ENCODE results near the gene SPTBN4.

SPTBN4 gene

GRCh38 chr19:40443131-40443999, 23.4 kb upstream of the SPTBN4 start (continued):
- TF ChIP-seq ZNF610 (tag by site-specific recombination; IDR thresholded peaks at IDR 0.05; ENCODE audit: borderline replicate concordance) = peak; percentile 87
- peak; percentile 75 for TF ChIP-seq ZNF843 (tag by site-specific recombination; IDR thresholded peaks at IDR 0.05)
- no peak for TF ChIP-seq BCL6B (tag by site-specific recombination; IDR thresholded peaks at IDR 0.05)
- no peak for TF ChIP-seq ZNF654 (tag by site-specific recombination; IDR thresholded peaks at IDR 0.05; ENCODE audit: low read depth)
- TF ChIP-seq PATZ1 (tag by site-specific recombination; IDR thresholded peaks at IDR 0.05) = peak; percentile 100
- peak; percentile 62 for TF ChIP-seq ZNF2 (tag by site-specific recombination; IDR thresholded peaks at IDR 0.05)
- TF ChIP-seq ZNF501 (tag by site-specific recombination; IDR thresholded peaks at IDR 0.05) = peak; percentile 67
- TF ChIP-seq ZNF510 (tag by site-specific recombination; IDR thresholded peaks at IDR 0.05; ENCODE audit: insufficient replicate concordance) = no peak
- TF ChIP-seq ZNF571 (tag by site-specific recombination; IDR thresholded peaks at IDR 0.05) = no peak
- TF ChIP-seq GLIS2 (tag by site-specific recombination; IDR thresholded peaks at IDR 0.05) = peak; percentile 100
- no peak; the same call in 1 of the 2 replicates for TF ChIP-seq RBAK (tag by site-specific recombination; IDR thresholded peaks at IDR 0.05)
- TF ChIP-seq HIC1 (tag by site-specific recombination; IDR thresholded peaks at IDR 0.05) = peak; percentile 99
- TF ChIP-seq TCF7L2 (IDR thresholded peaks at IDR 0.05; ENCODE audit: borderline replicate concordance, low read depth, low read length) = no peak
- TF ChIP-seq ZNF701 (tag by site-specific recombination; IDR thresholded peaks at IDR 0.05) = no peak
- TF ChIP-seq ZNF433 (tag by site-specific recombination; IDR thresholded peaks at IDR 0.05; ENCODE audit: low read depth) = no peak
- TF ChIP-seq ZNF555 (tag by site-specific recombination; conservative IDR thresholded peaks at IDR 0.05) = no peak
- TF ChIP-seq ZBTB44 (tag by site-specific recombination; IDR thresholded peaks at IDR 0.05) = peak; percentile 86
- peak; percentile 99 for TF ChIP-seq KLF7 (tag by site-specific recombination; IDR thresholded peaks at IDR 0.05; ENCODE audit: borderline replicate concordance)
- TF ChIP-seq ZNF175 (tag by site-specific recombination; IDR thresholded peaks at IDR 0.05) = no peak
- peak; percentile 93 for TF ChIP-seq BCL11A (tag by site-specific recombination; IDR thresholded peaks at IDR 0.05; ENCODE audit: low read depth)
- TF ChIP-seq GLIS1 (tag by site-specific recombination; IDR thresholded peaks at IDR 0.05) = peak; percentile 99
- TF ChIP-seq ZNF791 (tag by site-specific recombination; IDR thresholded peaks at IDR 0.05) = 0 out of 2 replicates have a peak, but pooled peaks have one; percentile 42
- TF ChIP-seq ZNF704 (tag by site-specific recombination; IDR thresholded peaks at IDR 0.05) = no peak
- no peak for TF ChIP-seq ZNF174 (tag by site-specific recombination; IDR thresholded peaks at IDR 0.05)
- peak; percentile 99 for TF ChIP-seq ZNF423 (tag by site-specific recombination; IDR thresholded peaks at IDR 0.05)
- TF ChIP-seq TRIM28 (IDR thresholded peaks at IDR 0.05; ENCODE audit: borderline replicate concordance, low read length) = peak; percentile 32; the same call in 1 of the 2 replicates
- TF ChIP-seq ZNF24 (tag by site-specific recombination; IDR thresholded peaks at IDR 0.05) = peak; percentile 27; the same call in 1 of the 2 replicates
- TF ChIP-seq ZNF138 (tag by site-specific recombination; IDR thresholded peaks at IDR 0.05; ENCODE audit: borderline replicate concordance) = no peak

Data from HEK293 (cell line).